Keratinocyte (primary cell): ENCODE results near the gene SH2D2A.

Experiments used
- CTCF ChIP-seq, 3 experiments: IDR thresholded peaks in 1 of 3; conservative IDR thresholded peaks in 1 of 3; optimal IDR thresholded peaks in 1 of 3; 2 replicates in 2 of 3; 3 replicates in 1 of 3; pipeline versions ENCODE3 to v1.5.1; 2011; ENCODE audit warnings: low read length in 3 of 3, mild to moderate bottlenecking in 3 of 3, moderate library complexity in 2 of 3, control low read depth in 1 of 3, inconsistent platforms in 1 of 3; ENCODE audit not compliant: insufficient read depth in 2 of 3; ENCODE audit errors: extremely low read depth in 1 of 3
- EZH2 ChIP-seq: IDR thresholded peaks from one replicate; pipeline ENCODE4 v1.6.1; 2012; ENCODE audit warnings: inconsistent platforms, mild to moderate bottlenecking, low read length, moderate library complexity

DNA sequence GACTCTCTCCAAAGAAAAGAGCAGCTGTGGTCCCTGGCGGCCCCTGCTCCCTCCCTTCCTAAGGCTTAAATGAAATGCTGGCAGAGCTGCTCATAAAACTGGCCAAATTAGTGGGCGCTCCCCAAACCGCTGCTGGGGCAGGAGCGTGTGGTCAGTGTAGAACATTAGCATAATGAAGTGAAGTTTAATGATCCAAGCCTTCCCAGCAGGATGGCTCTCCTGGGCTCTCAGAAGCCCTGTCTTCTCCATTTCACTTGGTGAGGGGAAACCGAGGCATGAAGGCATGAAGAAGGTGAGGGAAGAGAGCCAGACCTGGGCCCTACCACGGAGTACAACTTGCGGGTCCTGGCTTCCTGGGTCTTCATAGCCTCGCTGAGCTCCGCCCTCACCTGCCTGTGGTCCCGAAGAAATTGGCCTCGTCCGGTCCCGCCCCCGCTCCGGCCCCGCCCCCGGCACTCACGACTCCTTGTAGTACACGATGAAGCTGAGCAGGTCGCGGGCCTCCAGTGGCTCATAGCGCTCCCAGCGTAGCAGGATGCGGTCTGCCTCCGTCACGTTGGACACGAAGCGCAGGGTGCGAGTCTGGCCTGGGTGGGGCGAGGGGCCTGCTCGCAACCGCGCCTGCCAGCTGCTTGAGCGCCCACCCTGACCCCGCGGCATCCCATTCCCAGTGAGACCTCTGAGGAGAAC is 32.0 kb upstream of the SH2D2A start:
- TF ChIP-seq CTCF (optimal IDR thresholded peaks at IDR 0.05 in 1 of 3, IDR thresholded peaks at IDR 0.05 in 1 of 3, conservative IDR thresholded peaks at IDR 0.05 in 1 of 3; ENCODE audit: extremely low read depth in 1 of 3, insufficient read depth in 2 of 3, low read length in 3 of 3) = no peak
- no peak for TF ChIP-seq EZH2
